ENCODE results near the gene AMACR.

DNA sequence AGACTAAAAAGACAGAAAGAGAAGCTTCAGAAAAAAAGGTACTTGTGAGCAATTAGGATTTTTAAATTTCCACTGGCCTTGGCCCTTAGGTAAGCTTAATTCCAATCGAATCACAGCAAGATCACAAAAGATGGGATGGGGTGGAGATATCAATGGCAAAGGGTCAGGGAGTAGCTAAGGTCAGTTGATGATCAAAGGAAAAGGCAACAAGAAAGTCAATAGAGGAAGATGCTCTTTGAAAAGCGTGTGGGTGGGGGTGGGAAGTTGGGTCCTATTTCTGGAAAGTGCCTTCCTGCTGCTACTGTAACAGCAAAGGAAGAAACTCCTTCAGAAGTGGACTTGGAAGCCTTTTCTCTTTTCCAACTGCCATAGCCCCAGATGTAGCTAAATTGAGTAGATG, 27.9 kb upstream of the AMACR start:
- TF ChIP-seq, protein P1, sequence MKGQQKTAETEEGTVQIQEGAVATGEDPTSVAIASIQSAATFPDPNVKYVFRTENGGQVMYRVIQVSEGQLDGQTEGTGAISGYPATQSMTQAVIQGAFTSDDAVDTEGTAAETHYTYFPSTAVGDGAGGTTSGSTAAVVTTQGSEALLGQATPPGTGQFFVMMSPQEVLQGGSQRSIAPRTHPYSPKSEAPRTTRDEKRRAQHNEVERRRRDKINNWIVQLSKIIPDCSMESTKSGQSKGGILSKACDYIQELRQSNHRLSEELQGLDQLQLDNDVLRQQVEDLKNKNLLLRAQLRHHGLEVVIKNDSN (IDR thresholded peaks at IDR 0.05), result no peak
- TF ChIP-seq RAD21 (IDR thresholded peaks at IDR 0.05; ENCODE audit: low read depth) (no peak), TEAD4 (IDR thresholded peaks at IDR 0.05) (no peak), TCF12 (IDR thresholded peaks at IDR 0.05; ENCODE audit: low read depth) (no peak)
- TF ChIP-seq, protein P2, sequence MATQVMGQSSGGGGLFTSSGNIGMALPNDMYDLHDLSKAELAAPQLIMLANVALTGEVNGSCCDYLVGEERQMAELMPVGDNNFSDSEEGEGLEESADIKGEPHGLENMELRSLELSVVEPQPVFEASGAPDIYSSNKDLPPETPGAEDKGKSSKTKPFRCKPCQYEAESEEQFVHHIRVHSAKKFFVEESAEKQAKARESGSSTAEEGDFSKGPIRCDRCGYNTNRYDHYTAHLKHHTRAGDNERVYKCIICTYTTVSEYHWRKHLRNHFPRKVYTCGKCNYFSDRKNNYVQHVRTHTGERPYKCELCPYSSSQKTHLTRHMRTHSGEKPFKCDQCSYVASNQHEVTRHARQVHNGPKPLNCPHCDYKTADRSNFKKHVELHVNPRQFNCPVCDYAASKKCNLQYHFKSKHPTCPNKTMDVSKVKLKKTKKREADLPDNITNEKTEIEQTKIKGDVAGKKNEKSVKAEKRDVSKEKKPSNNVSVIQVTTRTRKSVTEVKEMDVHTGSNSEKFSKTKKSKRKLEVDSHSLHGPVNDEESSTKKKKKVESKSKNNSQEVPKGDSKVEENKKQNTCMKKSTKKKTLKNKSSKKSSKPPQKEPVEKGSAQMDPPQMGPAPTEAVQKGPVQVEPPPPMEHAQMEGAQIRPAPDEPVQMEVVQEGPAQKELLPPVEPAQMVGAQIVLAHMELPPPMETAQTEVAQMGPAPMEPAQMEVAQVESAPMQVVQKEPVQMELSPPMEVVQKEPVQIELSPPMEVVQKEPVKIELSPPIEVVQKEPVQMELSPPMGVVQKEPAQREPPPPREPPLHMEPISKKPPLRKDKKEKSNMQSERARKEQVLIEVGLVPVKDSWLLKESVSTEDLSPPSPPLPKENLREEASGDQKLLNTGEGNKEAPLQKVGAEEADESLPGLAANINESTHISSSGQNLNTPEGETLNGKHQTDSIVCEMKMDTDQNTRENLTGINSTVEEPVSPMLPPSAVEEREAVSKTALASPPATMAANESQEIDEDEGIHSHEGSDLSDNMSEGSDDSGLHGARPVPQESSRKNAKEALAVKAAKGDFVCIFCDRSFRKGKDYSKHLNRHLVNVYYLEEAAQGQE (IDR thresholded peaks at IDR 0.05; ENCODE audit: low read depth), result no peak
